Ammon's horn (tissue), 1 donor: Measurements from ENCODE around the gene LMCD1.

Experiments used
- DNase-seq: peaks from one replicate; pipeline ENCODE4 v3.0.0-alpha.2; 2016; ENCODE audit warnings: low spot score

The LMCD1 gene

DNA sequence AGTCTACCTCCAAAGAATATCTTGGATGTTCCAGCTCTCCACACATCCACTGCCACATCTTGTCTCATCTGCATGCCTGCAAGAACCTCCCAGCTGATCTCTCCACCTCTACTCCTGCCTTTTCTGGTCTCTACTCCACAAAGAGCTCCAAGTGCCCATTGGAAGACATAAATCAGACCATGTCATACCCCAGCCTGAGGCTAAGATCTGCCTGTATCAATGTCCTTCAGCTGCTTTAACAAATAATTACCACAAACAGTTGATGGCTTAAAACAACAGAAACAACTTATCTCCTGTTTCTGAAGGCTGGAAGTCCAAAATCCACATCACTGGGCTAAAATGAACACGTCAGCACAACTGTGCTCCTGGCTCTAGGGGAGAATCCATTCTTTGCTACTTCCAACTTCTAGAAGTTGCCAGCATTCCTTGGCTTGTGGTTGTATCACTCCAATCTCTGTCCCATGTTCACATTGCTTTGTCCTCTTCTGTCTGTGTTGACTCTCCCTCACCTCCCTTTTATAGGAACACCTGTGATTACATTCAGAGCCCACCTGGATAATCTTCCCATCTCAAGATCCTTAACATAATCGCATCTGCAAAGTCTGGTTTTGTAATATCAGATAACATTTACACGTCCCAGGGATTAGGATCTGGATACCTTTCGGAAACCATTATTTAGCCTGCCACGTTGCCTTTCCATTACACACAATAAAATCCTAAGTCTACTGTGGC is 17.0 kb upstream of the LMCD1 start:
- no peak for DNase-seq

GRCh38 chr3:8485141-8485870 is 16.3 kb upstream of the LMCD1 start:
- DNase-seq, result no peak

DNA sequence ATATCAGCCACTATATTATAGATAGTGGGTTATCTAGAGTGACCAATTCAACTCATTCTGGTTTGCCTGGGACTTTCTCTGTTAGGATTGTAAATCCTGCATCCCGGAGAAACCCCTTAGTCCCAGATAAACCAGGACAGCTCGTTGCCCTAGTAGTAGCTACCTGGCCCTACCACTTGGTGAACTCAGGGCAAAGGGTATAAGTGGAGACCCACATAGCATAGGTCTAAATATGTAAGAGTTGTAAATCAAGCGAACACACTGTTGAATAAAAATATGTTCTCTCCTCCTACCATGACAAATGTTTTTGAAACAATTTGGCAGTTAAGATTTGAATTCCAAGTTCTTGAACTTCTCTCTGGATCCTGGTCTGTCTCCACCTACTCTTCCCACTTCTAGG is 15.7 kb upstream of the LMCD1 start:
- no peak for DNase-seq

DNA sequence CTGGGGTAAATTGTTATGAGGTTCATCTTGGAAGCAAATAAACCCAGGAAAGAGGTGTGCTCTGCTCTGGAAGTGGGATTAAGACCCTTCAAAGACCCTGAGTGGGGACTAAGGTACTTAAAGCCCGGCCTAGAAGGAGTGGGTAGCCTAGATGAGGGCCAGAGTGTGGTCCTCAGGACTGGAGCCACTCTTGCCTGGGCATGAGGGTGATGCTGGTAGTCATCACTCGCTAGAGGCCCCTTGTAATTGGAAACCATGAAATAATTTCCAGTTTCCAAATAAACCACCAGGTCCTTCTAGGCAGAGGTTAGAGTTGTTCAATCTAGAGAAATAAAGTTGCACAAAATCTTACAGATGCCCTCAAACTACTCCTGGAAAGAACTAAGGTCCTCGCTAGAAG is 15.2 kb upstream of the LMCD1 start:
- DNase-seq, result no peak

- no peak for DNase-seq
These were observed 14.7 kb upstream of the LMCD1 start for GRCh38 chr3:8486936-8487335.

DNA sequence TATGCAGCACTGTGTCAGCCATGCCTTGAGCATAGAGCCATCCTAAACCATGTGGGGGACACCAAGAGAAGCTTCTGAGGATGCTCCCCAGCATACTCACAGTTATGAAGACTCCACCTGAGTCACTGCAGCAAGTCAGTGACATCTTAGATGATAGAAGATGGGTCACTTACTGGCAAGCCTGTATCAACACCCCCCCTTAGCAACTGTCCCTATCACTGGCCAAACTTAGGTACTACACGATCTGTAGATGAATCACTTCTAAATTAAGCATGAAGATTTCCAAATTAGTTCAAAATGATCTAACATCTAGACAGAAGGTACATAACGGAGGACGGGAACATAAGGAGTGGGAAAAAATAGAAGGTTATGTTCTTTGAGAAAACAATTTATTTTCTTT is 13.2 kb upstream of the LMCD1 start:
- no peak for DNase-seq

DNA sequence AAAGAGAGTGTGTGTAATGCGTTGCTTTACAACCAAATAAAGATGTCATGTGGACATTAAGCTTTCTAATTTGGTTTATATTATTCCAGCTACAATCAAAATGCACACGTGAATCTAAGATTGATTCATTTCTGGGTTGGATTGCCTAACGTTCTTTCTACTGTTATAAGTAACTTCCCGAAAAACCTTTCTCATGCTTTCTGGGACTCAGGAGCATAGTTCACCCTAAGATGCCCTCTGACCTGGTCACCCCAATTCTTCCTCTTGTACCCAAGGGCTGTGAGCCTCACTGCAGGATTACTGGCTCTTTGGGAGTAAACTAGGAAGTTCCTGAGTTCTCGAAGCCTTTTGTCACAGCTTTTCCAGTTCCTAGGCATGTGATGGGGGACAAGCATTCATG is 12.7 kb upstream of the LMCD1 start:
- no peak for DNase-seq

DNA sequence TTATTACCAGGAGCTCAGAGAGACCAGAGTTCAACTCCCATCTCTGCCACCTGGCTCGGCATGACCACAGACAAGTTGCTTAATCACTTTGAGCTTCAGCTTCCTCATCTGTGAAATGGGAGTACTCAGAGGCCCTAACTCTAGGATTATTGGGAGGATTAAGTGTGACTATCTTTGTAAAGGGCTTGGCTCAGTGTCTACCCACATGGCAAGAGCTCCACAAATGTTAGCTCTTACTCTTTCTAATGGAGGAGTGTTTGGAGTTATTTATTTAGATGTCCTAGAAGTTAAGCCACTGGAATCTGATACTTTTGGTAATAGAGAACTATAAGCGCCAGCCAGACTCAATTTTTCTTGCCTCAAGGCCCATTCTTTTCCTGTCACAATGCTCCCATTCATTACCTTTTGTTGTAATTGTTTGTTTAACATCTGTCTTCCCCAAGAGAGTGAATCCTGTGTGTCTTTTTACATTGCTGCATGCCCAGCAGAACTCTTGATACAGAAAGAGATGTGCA is 12.3 kb upstream of the LMCD1 start:
- DNase-seq, result no peak

- no peak for DNase-seq
These were observed 11.5 kb upstream of the LMCD1 start for GRCh38 chr3:8490079-8490552.

DNA sequence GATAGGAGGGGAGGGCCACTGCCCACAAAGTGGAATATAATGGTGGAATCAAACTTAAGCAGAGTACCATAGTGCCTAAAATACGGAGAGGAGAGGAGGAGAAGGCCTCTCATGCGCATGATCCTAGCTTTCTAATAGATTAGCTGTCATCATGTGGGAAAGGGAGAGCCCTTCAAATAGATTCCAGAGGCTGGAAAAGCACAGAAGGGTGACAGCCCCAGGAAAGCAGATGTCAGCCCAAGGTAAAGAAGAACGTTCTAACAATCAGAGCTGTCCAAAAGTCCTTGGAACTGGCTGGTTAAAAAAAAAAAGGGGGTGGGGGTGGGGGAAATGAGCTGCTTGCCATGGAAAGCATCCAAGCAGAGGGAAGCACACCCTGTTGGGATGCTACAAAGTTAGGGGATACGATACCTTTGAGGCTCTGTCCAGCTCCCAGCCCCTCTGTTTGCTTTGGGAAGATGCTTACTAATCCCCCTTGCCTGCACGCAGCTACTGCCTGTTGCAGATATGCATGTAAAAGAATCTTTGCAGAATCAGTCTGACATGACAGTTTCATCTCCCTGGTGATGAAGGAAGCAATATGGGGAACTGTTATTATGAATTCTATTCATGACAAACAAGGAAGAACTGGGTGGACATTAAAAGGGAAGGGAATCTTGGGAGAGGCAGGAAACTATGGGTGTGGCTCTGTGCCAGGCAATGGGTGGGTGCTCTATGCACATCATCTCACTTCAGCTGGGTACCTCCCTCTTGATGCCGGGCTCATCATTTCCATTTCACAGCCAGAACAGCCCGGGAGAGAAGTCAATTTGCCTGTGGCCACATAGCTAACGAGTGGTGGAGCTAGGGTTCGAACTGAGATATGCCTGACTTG is 10.1 kb upstream of the LMCD1 start:
- no peak for DNase-seq

GRCh38 chr3:8492744-8493511 is 8.7 kb upstream of the LMCD1 start:
- DNase-seq, result no peak

DNA sequence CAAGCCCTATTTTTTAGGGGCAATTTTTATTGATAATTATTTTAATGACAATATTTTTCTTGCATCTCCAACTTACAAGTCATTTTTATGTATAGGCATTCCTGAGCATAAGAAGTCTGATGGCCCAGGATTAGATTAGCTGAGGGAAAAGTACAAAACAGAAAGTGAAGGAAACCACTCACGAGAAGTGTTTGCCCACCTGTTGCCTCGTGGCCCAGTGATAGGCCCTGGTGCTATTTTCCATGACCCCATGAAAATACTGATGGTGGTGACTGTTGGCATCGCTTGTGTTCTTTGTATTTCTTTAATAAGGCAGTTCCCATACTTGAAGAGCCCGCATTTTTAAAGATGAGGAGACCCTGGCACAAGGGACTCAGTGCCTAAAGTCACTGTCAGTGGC is 7.9 kb upstream of the LMCD1 start:
- DNase-seq, result no peak

DNA sequence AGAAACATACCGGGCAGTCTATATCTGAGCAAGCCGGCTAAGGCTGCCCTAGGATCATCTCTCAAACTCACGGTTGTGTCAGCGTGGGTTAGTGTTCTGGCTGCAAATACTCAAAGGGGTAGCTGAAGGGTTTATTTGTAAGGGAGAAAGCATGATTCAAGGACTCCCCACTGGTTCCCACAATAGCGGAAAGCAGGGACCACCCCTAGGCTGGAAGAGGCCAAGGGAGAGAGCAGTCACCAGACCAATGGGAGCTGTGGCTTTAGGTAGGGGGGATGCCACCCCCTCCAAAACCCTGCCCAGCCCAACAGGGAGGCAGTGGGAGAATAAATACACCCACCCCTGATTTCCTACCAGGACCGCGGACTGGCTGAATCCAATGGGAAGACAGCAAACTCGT is 7.3 kb upstream of the LMCD1 start:
- no peak for DNase-seq

GRCh38 chr3:8497582-8497981 is 4.0 kb upstream of the LMCD1 start:
- DNase-seq, result no peak

GRCh38 chr3:8499181-8499611 is 2.4 kb upstream of the LMCD1 start:
- peak; percentile 90 for DNase-seq

- DNase-seq, result peak; percentile 73
These were observed 1.2 kb upstream of the LMCD1 start for GRCh38 chr3:8500319-8500988.

- DNase-seq, result no peak
These were observed 643 bp upstream of the LMCD1 start for GRCh38 chr3:8500989-8501370.

GRCh38 chr3:8503461-8503860 is 1.8 kb downstream of the LMCD1 start:
- no peak for DNase-seq

DNA sequence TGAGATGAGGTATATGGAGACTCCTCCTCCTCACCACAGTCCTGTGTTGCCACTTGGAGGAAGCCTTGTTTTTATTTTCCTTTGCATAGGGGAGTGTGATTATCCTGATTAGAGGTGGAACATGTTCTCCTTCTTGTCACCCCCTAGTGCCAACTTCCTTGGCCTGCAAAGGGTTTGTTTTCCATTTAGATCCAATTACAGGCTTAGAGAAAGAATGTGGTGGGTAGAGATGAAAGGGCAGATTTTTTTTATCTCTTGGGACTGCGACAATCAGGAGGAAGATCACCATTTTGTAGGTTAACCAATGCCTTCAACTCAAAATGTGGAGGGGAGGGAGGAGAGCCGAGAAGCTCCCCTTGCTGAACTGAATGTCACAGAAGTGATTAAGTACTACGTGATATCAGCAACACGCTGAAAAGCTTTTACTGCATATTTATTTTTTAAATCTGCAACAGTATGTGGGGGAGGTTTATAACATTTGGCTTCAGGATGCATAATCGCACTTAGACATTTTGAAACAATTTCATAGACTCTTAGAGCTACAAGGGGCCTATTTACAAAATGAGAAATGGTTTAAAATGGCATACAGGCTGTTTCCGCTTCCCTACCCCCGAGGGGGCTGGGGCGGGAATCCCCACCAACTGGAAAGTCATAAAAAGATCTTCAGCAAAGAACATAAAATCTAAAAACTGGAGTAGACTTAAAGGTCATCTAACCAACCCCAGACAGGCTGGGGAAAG is 2.4 kb downstream of the LMCD1 start:
- DNase-seq, result no peak

DNA sequence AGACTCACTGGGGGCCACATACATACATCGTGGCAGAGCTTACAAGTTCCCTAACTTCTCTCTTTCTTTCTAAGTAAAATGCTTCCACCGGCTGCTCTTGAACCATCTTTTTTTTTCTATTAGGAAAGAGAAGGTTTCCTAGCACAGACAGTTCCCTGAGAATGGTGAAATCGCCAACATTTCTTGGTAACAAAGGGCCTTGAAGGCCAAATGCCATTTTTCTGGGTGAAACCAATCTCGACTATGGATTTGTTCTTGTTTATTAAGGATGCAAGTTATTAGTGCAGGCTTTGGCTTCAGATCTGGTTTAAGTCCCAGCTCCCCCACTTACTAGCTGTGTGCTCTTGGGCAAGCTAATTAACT is 3.0 kb downstream of the LMCD1 start:
- DNase-seq, result no peak
